K562 (cell line): Measurements from ENCODE around the gene PPM1L. TPM values are rescaled to one million over a fixed set of nuclear protein-coding genes. Genes with fewer than 3 reads are reported as not detected.

Experiments used
- ATAC-seq: fragments of 200-7000 bp; cut with Tn5 transposase; 3 replicates; pipeline ENCODE4 v1.9.1; 2020; ENCODE audit warnings: moderate library complexity
- BruUV-seq: library from RNA; stranded (reverse); fragments of 400-500 nt; replicated peaks from 2 replicates; lab custom pipeline; 2021; lab: Mats Ljungman, UMichigan
- CTCF ChIA-PET: fragments of 300-600 bp; formaldehyde crosslinking; extraction: SDS; loops from one replicate; lab custom pipeline; 2021; ENCODE audit warnings: low intra/inter-chr PET ratio; lab: Yijun Ruan, JAX
- POLR2A ChIA-PET: fragments of 300-600, 350-650 bp; sonication (Branson Sonifier 250); formaldehyde crosslinking; extraction: SDS; loops from one replicate; lab custom pipeline; 2021; ENCODE audit warnings: antibody characterized with exemption, inconsistent platforms; lab: Yijun Ruan, JAX
- DNase-seq, 4 experiments: peaks; one replicate each; pipeline versions ENCODE4 v3.0.0 to v3.0.0-alpha.2; 2011 to 2018; ENCODE audit warnings: low spot score in 3 of 4, mixed read lengths in 3 of 4; ENCODE audit errors: extremely low read depth in 1 of 4
- FAIRE-seq: peaks from 2 replicates; lab custom pipeline; 2011; peaks lifted over from hg19 to GRCh38; lab: Jason Lieb, UNC
- H2AFZ ChIP-seq: 2 replicates; pipeline ENCODE4 v1.6.0; 2011; ENCODE audit warnings: low read depth, low read length, control low read depth, inconsistent platforms
- H3K27ac ChIP-seq: fragments of 200-600 bp; 3 replicates; pipeline ENCODE4 v1.8.0; 2011; ENCODE audit warnings: low read depth, mild to moderate bottlenecking, control low read depth, inconsistent platforms, low read length, moderate library complexity, mixed read lengths; ENCODE audit errors: extremely low read depth
- H3K27me3 ChIP-seq, 2 experiments: fragments of 300-600 bp in 1 of 2; 2 replicates in 1 of 2; 3 replicates in 1 of 2; pipeline versions ENCODE4 v1.6.0 to v1.8.0; 2011; ENCODE audit warnings: inconsistent platforms in 2 of 2, low read length in 2 of 2, mild to moderate bottlenecking in 1 of 2, mixed read lengths in 1 of 2, moderate library complexity in 1 of 2; ENCODE audit not compliant: control insufficient read depth in 2 of 2, insufficient read depth in 2 of 2
- H3K36me3 ChIP-seq: fragments of 300-600 bp; 3 replicates; pipeline ENCODE4 v1.8.0; 2011; ENCODE audit warnings: mild to moderate bottlenecking, low read length, inconsistent platforms; ENCODE audit not compliant: control insufficient read depth, insufficient read depth
- H3K4me1 ChIP-seq, 2 experiments: fragments of 200-600 bp in 1 of 2; replicated peaks in 1 of 2; 2 replicates in 1 of 2; 3 replicates in 1 of 2; pipeline versions ENCODE4 v1.5.1 to v1.8.0; 2011; ENCODE audit warnings: inconsistent platforms in 2 of 2, low read length in 2 of 2, mild to moderate bottlenecking in 1 of 2, mixed read lengths in 1 of 2, moderate library complexity in 1 of 2; ENCODE audit not compliant: control insufficient read depth in 2 of 2, insufficient read depth in 2 of 2
- H3K4me2 ChIP-seq: 2 replicates; pipeline ENCODE4 v1.6.1; 2011; ENCODE audit warnings: low read length, control low read depth, inconsistent platforms, mixed read lengths; ENCODE audit not compliant: insufficient read depth
- H3K4me3 ChIP-seq: fragments of 200-600 bp; sonication (generic), shearing (Covaris generic); 2 replicates; pipeline ENCODE4 v1.5.1; 2016; ENCODE audit warnings: control low read depth, inconsistent platforms
- H3K79me2 ChIP-seq: fragments of 200-600 bp; 3 replicates; pipeline ENCODE4 v1.8.0; 2011; ENCODE audit warnings: low read length, inconsistent platforms; ENCODE audit not compliant: control insufficient read depth, insufficient read depth
- H3K9ac ChIP-seq, 2 experiments: 2 replicates each; pipeline versions ENCODE4 v1.6.0 to v1.6.1; 2011; ENCODE audit warnings: low read depth in 2 of 2, low read length in 2 of 2, control low read depth in 1 of 2, inconsistent platforms in 1 of 2, mild to moderate bottlenecking in 1 of 2, mixed read lengths in 1 of 2; ENCODE audit not compliant: insufficient read depth in 1 of 2
- H3K9me1 ChIP-seq: one replicate; pipeline ENCODE4 v1.6.0; 2011; ENCODE audit warnings: inconsistent platforms, mild to moderate bottlenecking, low read length, moderate library complexity; ENCODE audit not compliant: control insufficient read depth, insufficient read depth
- H3K9me3 ChIP-seq: replicated peaks from 2 replicates; pipeline ENCODE4 v1.5.1; 2011; ENCODE audit warnings: low read depth, low read length, inconsistent platforms; ENCODE audit not compliant: control insufficient read depth, insufficient read depth
- H4K20me1 ChIP-seq: replicated peaks from 2 replicates; pipeline ENCODE4 v1.6.1; 2011; ENCODE audit warnings: low read length, inconsistent platforms, mixed read lengths; ENCODE audit not compliant: control insufficient read depth, insufficient read depth
- ADNP ChIP-seq: fragments of 200-800 bp; sonication (Bioruptor generic); IDR thresholded peaks from 2 replicates; pipeline ENCODE4 v1.6.1; 2016; ENCODE audit warnings: missing genetic modification characterization, missing compliant biosample characterization
- CREB1 ChIP-seq, 2 experiments: sonication (generic) in 1 of 2; formaldehyde crosslinking in 1 of 2; IDR thresholded peaks; 2 replicates each; pipeline versions ENCODE4 v1.6.1 to v1.8.0; 2012 to 2022; ENCODE audit warnings: inconsistent platforms in 1 of 2, mild to moderate bottlenecking in 1 of 2, missing genetic modification reagents in 1 of 2, moderate library complexity in 1 of 2
- HDAC6 ChIP-seq: IDR thresholded peaks from 2 replicates; pipeline ENCODE4 v1.6.1; 2012; ENCODE audit warnings: low read depth, mild to moderate bottlenecking, control low read depth, inconsistent platforms, low read length, moderate library complexity
- MTA1 ChIP-seq: fragments of 450-650 bp; IDR thresholded peaks from 2 replicates; pipeline ENCODE4 v1.6.1; 2017; ENCODE audit warnings: borderline replicate concordance
- NR2F6 ChIP-seq: fragments of 450-650 bp; formaldehyde crosslinking; IDR thresholded peaks from 2 replicates; pipeline ENCODE4 v1.4.0; 2020; ENCODE audit warnings: mild to moderate bottlenecking
- NR3C1 ChIP-seq: sonication (generic); formaldehyde crosslinking; IDR thresholded peaks from 2 replicates; pipeline ENCODE4 v1.8.1; 2022; ENCODE audit warnings: missing genetic modification reagents
- PHB ChIP-seq: fragments of 250-450 bp; sonication (Bioruptor Pico); IDR thresholded peaks from 2 replicates; pipeline ENCODE4 v1.5.0; 2021
- POLR3G ChIP-seq: IDR thresholded peaks from 2 replicates; pipeline ENCODE4 v1.6.1; 2011; ENCODE audit not compliant: insufficient read length, insufficient replicate concordance; ENCODE audit errors: extremely low read depth
- RAD51 ChIP-seq: fragments of 450-650 bp; IDR thresholded peaks from 2 replicates; pipeline ENCODE4 v1.7.1; 2016; ENCODE audit warnings: low read depth, mild to moderate bottlenecking, borderline replicate concordance
- RBM15 ChIP-seq: fragments of 200-400 bp; formaldehyde crosslinking; IDR thresholded peaks from 2 replicates; pipeline ENCODE4 v1.6.1; 2018; ENCODE audit warnings: mild to moderate bottlenecking, low read length, moderate library complexity; ENCODE audit not compliant: insufficient read depth
- SIX5 ChIP-seq, 2 experiments: IDR thresholded peaks; 2 replicates each; pipeline ENCODE4 v1.6.1; 2011; ENCODE audit warnings: low read length in 2 of 2, borderline replicate concordance in 1 of 2, low read depth in 1 of 2, mild to moderate bottlenecking in 1 of 2, moderate library complexity in 1 of 2; ENCODE audit not compliant: insufficient read depth in 1 of 2
- TCF7 ChIP-seq: sonication (generic); IDR thresholded peaks from 2 replicates; pipeline ENCODE4 v1.6.1; 2016; ENCODE audit warnings: antibody characterized with exemption, borderline replicate concordance
- TCF7L2 ChIP-seq: fragments of 150-350 bp; IDR thresholded peaks from 2 replicates; pipeline ENCODE4 v1.6.1; 2016; ENCODE audit warnings: low read depth, mild to moderate bottlenecking, low read length, moderate library complexity
- TEAD2 ChIP-seq: fragments of 450-650 bp; IDR thresholded peaks from 2 replicates; pipeline ENCODE4 v1.6.1; 2016; ENCODE audit warnings: missing genetic modification characterization, control low read depth, missing compliant biosample characterization
- ZBED1 ChIP-seq: IDR thresholded peaks from 2 replicates; pipeline ENCODE4 v1.6.1; 2014
- ZNF589 ChIP-seq: fragments of 200-800 bp; sonication (Bioruptor generic); IDR thresholded peaks from 2 replicates; pipeline ENCODE4 v1.6.1; 2016; ENCODE audit warnings: low read depth, missing genetic modification characterization, missing compliant biosample characterization
- ZNF695 ChIP-seq: fragments of 450-650 bp; formaldehyde crosslinking; IDR thresholded peaks from 2 replicates; pipeline ENCODE4 v1.4.0; 2020; ENCODE audit warnings: mild to moderate bottlenecking, moderate library complexity
- ZNF707 ChIP-seq: fragments of 250-450 bp; sonication (Bioruptor Pico); conservative IDR thresholded peaks from 2 replicates; pipeline ENCODE4 v1.8.0; 2022; ENCODE audit warnings: inconsistent platforms, mild to moderate bottlenecking, moderate library complexity
- WGBS: fragments of 100-300 bp; shearing (Covaris generic); methylation state at CpG from one replicate; pipeline ENCODE4 v1.1.6; 2016; ENCODE audit warnings: low coverage, mixed read lengths; ENCODE audit not compliant: insufficient coverage; ENCODE audit errors: missing lambda C conversion rate; 5-methylcytosine and 5-hydroxymethylcytosine counted together
- in situ Hi-C: fragments of 300-500 bp; cut with MboI; formaldehyde crosslinking; loops from 4 replicates; pipeline ENCODE4 v1.15.0; 2018; ENCODE audit warnings: inconsistent platforms, mixed read lengths
- intact Hi-C: fragments of 100-400 bp; cut with micrococcal nuclease; formaldehyde crosslinking; loops from 2 replicates; pipeline ENCODE4 v1.14.2; 2022
- polyA plus RNA-seq, 8 experiments: library from polyadenylated mRNA; depleted of rRNA in 4 of 8; stranded (reverse) in 5 of 8; unstranded in 3 of 8; fragments of >200 nt; fragmentation: Nextera tagmentation in 2 of 8; fragmentation: Illumina TruSeq in 1 of 8; extraction: Ambion mirVana in 2 of 8; extraction: Trizol in 1 of 8; gene quantifications; 2 replicates each; pipeline versions ENCODE4 v1.2.1 to v1.2.3, GENCODE V29; 2011 to 2014; ENCODE audit warnings: inconsistent platforms in 1 of 8, missing spikeins in 1 of 8
- total RNA-seq, 7 experiments: library from RNA; depleted of rRNA in 6 of 7; stranded (reverse); fragments of >200 nt in 6 of 7; fragmentation: Illumina TruSeq in 2 of 7; extraction: Trizol in 2 of 7; gene quantifications; 2 replicates each; pipeline versions ENCODE4 v1.2.1 to v1.2.3, GENCODE V29; 2011 to 2021; ENCODE audit warnings: low replicate concordance in 1 of 7
- TF ChIP-seq, protein P1 (sequence below): fragments of 450-650 bp; IDR thresholded peaks from 2 replicates; pipeline ENCODE4 v1.6.1; 2016; ENCODE audit warnings: mild to moderate bottlenecking

PPM1L gene
- total and polyA plus RNA-seq, 9 of the 15 experiments (the other 6 are each of a cell fraction or from before 2014, with no cell fraction given) = 0.01 to 0.41 (median 0.14) TPM

DNA sequence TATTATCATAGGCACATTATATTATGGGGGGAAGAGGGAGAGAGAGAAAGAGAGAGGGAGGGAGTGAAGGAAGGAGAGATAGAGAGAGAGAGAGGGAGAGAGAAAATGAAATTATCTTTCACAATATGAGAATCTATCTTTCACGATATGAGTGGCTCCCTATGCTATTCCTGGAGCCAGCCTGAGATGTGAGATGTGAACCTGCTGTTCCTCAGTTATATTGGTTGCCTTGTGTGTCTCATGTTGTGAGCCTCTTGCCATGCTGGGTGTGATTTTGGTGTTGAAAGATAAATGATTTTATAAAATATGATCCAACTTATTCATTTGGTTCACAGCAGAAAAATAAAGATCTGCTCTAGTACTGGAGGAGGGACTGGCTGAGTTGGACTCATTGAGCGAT is 148.7 kb downstream of the PPM1L start:
- intact Hi-C loops = no loop called here
- no peaks in the 10 kb centered on the region for H3K27me3 ChIP-seq
- DNase-seq = no peak
- H3K9ac ChIP-seq = no peak overlapping the region
- no peak for ATAC-seq
- H3K4me3 ChIP-seq = no peak overlapping the region
- WGBS = 0% methylated on average over 2 of the region's 2 CpGs
- BruUV-seq = no TSS peak
- CTCF ChIA-PET = no interaction called here
- no peaks in the 10 kb centered on the region for H3K4me1 ChIP-seq
- no peaks in the 10 kb centered on the region for H3K9me3 ChIP-seq
- H3K36me3 ChIP-seq = no peaks in the 10 kb centered on the region
- TF ChIP-seq TCF7 = no peak
- TF ChIP-seq, protein P1, sequence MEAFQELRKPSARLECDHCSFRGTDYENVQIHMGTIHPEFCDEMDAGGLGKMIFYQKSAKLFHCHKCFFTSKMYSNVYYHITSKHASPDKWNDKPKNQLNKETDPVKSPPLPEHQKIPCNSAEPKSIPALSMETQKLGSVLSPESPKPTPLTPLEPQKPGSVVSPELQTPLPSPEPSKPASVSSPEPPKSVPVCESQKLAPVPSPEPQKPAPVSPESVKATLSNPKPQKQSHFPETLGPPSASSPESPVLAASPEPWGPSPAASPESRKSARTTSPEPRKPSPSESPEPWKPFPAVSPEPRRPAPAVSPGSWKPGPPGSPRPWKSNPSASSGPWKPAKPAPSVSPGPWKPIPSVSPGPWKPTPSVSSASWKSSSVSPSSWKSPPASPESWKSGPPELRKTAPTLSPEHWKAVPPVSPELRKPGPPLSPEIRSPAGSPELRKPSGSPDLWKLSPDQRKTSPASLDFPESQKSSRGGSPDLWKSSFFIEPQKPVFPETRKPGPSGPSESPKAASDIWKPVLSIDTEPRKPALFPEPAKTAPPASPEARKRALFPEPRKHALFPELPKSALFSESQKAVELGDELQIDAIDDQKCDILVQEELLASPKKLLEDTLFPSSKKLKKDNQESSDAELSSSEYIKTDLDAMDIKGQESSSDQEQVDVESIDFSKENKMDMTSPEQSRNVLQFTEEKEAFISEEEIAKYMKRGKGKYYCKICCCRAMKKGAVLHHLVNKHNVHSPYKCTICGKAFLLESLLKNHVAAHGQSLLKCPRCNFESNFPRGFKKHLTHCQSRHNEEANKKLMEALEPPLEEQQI = no peak
- no peak for TF ChIP-seq ZNF589 (CRISPR knock-in tag)
- TF ChIP-seq NR3C1 (CRISPR knock-in tag) = no peak
- no peak for TF ChIP-seq NR2F6 (CRISPR knock-in tag)
- no peak for TF ChIP-seq ZNF707 (CRISPR knock-in tag)
- no peak for TF ChIP-seq ZNF695 (CRISPR knock-in tag)
- TF ChIP-seq RAD51 = no peak
- TF ChIP-seq POLR3G = no peak
- no peak for TF ChIP-seq ADNP (tag)
- TF ChIP-seq PHB (CRISPR knock-in tag) = no peak
- TF ChIP-seq RBM15 = no peak
- no peak for TF ChIP-seq CREB1 (IDR thresholded peaks at IDR 0.05)
- TF ChIP-seq CREB1 (CRISPR knock-in tag; IDR thresholded peaks at IDR 0.05) = no peak
- TF ChIP-seq MTA1 = no peak
- TF ChIP-seq ZBED1 = no peak
- TF ChIP-seq HDAC6 = no peak
- no peak for TF ChIP-seq TCF7L2
- no peak for TF ChIP-seq TEAD2 (tag)
- no peak for TF ChIP-seq SIX5 (IDR thresholded peaks at IDR 0.05; ENCODE audit: borderline replicate concordance in 1 of 2, insufficient read depth in 1 of 2, low read depth in 1 of 2, low read length in 2 of 2)
- H3K9me1 ChIP-seq = no peaks in the 10 kb centered on the region
- in situ Hi-C loops = no loop called here
- no peak overlapping the region for H2AFZ ChIP-seq
- no peaks in the 10 kb centered on the region for H4K20me1 ChIP-seq
- H3K4me2 ChIP-seq = no peak overlapping the region
- FAIRE-seq = no peak
- H3K27ac ChIP-seq = no peak overlapping the region
- H3K79me2 ChIP-seq = no peaks in the 10 kb centered on the region
- POLR2A ChIA-PET = no interaction called here
